Activated T-cell treated with anti-CD3 and anti-CD28 coated beads, Interleukin-2, amount 50 U/mL, for 72 hours (primary cell): ENCODE measurements around the gene SEC14L2. TPM values are rescaled to one million over a fixed set of nuclear protein-coding genes. Genes with fewer than 3 reads are reported as not detected.

Experiments used
- ATAC-seq, 2 donors: fragments of 150-1000 bp; cut with Tn5 transposase; replicated peaks in 1 of 2; 2 replicates each; pipeline ENCODE4 v1.10.0; 2021; ENCODE audit warnings: moderate library complexity in 2 of 2, mild to moderate bottlenecking in 1 of 2
- DNase-seq, 2 donors: peaks; one replicate each; pipeline ENCODE4 v3.0.0; 2021 to 2022; ENCODE audit warnings: mixed read lengths in 1 of 2
- H3K27ac Mint-ChIP-seq: one replicate; pipeline ENCODE4 v1.8.0; 2022; ENCODE audit warnings: mild to moderate bottlenecking, moderate library complexity, mixed read lengths
- H3K27me3 Mint-ChIP-seq: one replicate; pipeline ENCODE4 v1.8.0; 2022; ENCODE audit warnings: low read depth, mixed read lengths
- H3K36me3 Mint-ChIP-seq, 2 donors: one replicate each; pipeline ENCODE4 v1.8.0; 2022; ENCODE audit warnings: mixed read lengths in 2 of 2, mild to moderate bottlenecking in 1 of 2; ENCODE audit not compliant: insufficient read depth in 2 of 2
- H3K4me1 Mint-ChIP-seq: one replicate; pipeline ENCODE4 v1.8.0; 2022; ENCODE audit warnings: low read depth, mixed read lengths
- H3K4me3 Mint-ChIP-seq, 2 donors: one replicate each; pipeline ENCODE4 v1.8.0; 2022; ENCODE audit warnings: mild to moderate bottlenecking in 2 of 2, mixed read lengths in 2 of 2, moderate library complexity in 2 of 2
- H3K9me3 Mint-ChIP-seq, 2 donors: one replicate each; pipeline ENCODE4 v1.8.0; 2022; ENCODE audit warnings: mixed read lengths in 2 of 2
- total RNA-seq, 2 donors: library from RNA; stranded (reverse); gene quantifications; one replicate each; pipeline ENCODE4 v1.2.3, GENCODE V29; 2022

SEC14L2 gene
- 10 to 100 TPM; 15.3 to 19.0 TPM for total RNA-seq

DNA sequence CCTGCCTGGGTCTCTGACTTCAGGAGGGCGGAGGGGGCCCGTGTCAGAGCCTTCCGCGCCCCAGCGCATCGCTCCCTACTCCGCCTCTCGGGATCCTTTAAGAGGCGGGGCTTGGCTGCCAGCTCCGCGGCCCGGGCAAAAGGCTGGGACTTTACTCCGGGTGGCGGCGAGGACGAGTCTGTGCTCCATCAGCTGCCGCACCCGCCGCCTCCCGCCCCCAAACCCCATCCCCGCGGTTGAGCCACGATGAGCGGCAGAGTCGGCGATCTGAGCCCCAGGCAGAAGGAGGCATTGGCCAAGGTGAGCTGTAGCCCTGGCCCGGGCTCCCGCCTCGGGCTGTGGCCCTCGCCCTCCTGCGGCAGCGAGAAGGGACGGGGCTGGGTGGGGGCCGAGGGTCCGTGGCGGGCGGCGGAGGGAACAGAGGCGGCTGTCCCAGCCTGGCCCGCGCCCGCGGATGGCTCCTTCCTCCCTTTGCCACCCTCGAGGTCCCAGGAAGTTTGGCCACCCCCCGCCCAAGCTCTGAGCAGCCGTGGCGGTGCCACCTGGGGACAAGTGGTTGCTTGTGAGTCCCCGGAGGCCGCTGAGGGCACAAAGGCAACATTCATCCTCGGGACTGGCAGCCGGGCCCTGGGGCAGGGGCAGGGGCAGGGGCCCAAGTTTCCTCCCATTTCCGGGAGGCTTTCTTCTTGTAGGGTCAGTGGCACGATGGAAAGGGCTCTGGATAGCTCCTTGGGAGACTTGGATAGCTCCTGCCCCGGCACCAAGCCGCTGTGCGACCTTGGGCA lies at the start of gene SEC14L2:
Gene SEC14L2, plus strand, starts transcription at position 148 of the 785 bp plus-strand sequence. Its CDS starts 99 bp downstream, at position 247.
- Mint-ChIP-seq H3K9me3 (no peaks in the 10 kb centered on the region), H3K27ac (no peak within 1 kb of the TSS), H3K4me3 (peak within 1 kb of the TSS; percentile 86 to 90), H3K4me1 (peaks cover 50% of the 10 kb centered on the region), H3K36me3 (no peaks in the 10 kb centered on the region), H3K27me3 (no peaks in the 10 kb centered on the region)
- DNase-seq (peak; percentile 71 to 77), ATAC-seq (peak; percentile 87 to 89)

DNA sequence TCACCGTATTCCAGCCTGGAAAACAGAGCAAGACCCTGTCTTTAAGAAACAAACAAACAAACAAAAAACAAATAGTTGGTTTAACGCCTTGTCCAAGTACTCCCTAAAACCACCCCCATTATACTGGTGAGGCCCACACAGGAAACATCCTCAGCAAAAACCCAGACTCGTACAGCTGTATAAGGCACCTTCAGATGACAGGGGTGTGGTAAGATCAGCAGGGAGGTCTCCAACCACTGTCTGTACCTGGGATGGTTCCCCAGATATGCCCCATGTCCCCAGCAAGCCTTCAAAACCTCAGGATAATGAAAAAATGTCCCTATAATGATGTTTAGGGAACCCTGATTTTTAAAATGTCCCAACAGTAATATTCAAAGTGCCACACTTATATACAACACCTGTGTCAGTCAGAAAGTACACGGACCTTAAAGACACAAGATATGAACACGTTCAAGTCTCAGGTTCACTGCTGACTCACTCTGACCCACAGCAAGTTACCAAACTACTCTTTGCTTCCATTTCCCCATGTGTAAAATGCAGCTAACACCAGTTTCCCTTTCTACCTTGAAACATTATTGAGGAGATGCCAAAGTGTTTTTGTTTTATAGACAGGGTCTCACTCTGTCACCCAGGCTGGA lies 49.4 kb upstream of the SEC14L2 start:
- peaks cover 67% of the 10 kb centered on the region for H3K4me1 Mint-ChIP-seq
- peak in 1 of 2 donors; percentile 19 for DNase-seq
- no peaks in the 10 kb centered on the region for H3K27me3 Mint-ChIP-seq
- H3K27ac Mint-ChIP-seq: peak overlapping the region; percentile 97
- H3K4me3 Mint-ChIP-seq: peak overlapping the region; percentile 75 to 86
- peak; percentile 82 to 83 for ATAC-seq
- peaks cover 21 to 45% of the 10 kb centered on the region in 2 donors for H3K36me3 Mint-ChIP-seq
- H3K9me3 Mint-ChIP-seq: no peaks in the 10 kb centered on the region

DNA sequence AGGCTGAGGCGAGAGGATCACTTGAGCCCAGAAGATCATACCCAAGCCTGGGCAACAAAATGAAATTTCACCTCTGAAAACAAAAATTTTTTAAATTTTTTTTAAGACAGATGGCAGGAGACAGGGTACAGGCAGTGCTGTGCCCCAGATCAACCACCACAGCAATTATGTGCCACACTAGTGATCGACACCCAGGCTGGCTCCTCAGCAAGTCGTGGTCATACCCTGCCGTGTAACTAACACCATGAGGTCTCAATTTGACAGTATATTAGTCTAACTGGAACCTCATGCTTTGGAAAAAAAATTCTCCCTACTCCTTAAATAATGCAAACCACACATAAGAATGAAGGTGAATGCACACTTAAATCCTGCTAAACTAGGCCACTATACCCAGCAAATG lies 48.4 kb upstream of the SEC14L2 start:
- peak; percentile 24 to 48 for ATAC-seq
- H3K4me3 Mint-ChIP-seq: peak overlapping the region; percentile 75 to 90
- peaks cover 74% of the 10 kb centered on the region for H3K4me1 Mint-ChIP-seq
- H3K27ac Mint-ChIP-seq: peak overlapping the region; percentile 97
- peaks cover 17 to 41% of the 10 kb centered on the region in 2 donors for H3K36me3 Mint-ChIP-seq
- no peaks in the 10 kb centered on the region for H3K9me3 Mint-ChIP-seq
- DNase-seq: no peak
- no peaks in the 10 kb centered on the region for H3K27me3 Mint-ChIP-seq

DNA sequence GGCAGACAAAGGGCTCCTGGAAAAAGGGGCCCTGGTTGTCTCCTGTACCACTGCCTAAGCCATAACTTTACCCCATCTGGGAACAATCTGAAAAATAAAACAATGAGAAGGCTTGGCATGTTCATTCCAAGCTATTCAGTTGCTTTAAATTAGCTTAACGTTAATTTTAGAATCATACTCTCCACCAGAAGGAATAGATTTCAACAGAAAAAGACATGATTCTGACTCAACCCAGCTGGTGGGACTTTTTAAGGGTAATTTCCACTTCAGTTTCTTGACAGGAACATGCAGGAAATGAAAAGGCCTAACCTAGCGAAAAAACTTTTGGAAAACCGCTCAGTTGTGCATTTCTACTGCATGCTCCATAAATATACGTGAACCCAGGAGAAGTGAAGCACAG lies 48.0 kb upstream of the SEC14L2 start:
- H3K27ac Mint-ChIP-seq: peak overlapping the region; percentile 97
- H3K27me3 Mint-ChIP-seq: no peaks in the 10 kb centered on the region
- peaks cover 78% of the 10 kb centered on the region for H3K4me1 Mint-ChIP-seq
- H3K36me3 Mint-ChIP-seq: peaks cover 16 to 40% of the 10 kb centered on the region in 2 donors
- DNase-seq (no peak), ATAC-seq (no peak)
- H3K9me3 Mint-ChIP-seq: no peaks in the 10 kb centered on the region
- H3K4me3 Mint-ChIP-seq: peak overlapping the region; percentile 75 to 90

DNA sequence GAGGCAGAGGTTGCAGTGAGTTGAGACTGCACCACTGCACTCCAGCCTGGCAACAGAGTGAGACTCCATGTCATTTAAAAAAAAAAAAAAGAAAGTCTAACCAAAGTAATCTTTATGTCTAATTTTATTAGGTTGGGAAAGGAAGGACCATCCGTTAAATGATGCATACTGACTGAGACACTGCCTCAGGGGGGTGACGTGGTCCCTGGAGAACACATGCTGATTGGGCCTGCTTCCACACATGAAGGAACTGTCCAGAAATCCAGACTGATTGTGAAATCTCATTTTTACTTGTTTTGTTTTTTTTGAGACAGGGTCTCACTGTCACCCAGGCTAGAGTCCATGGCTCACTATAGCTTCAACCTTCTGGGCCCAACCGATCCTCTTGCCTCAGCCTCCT lies 45.6 kb upstream of the SEC14L2 start:
- Mint-ChIP-seq H3K9me3 (no peaks in the 10 kb centered on the region), H3K4me3 (no peak overlapping the region), H3K27me3 (no peaks in the 10 kb centered on the region), H3K4me1 (peaks cover 86% of the 10 kb centered on the region), H3K36me3 (peaks cover 20 to 38% of the 10 kb centered on the region in 2 donors), H3K27ac (peak overlapping the region; percentile 76)
- DNase-seq: no peak
- no peak for ATAC-seq

DNA sequence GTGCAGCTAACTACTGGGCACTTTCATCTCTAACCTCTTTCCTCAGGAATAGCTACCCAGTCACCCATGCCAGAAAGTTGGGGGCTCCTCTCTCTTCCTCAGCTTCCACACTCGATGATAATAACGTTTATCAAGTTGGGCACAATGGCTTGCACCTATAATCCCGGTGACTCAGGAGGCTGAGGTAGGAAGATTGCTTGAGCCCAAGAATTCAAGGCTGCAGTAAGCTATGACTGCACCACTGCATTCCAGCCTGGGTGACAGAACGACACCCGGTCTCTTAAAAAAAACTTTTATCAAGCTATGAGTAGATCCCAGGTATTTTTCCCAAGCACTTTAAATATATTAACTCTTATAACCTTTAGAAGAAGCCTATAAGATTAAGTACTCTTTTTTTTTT lies 42.2 kb upstream of the SEC14L2 start:
- Mint-ChIP-seq H3K4me1 (peaks cover 72% of the 10 kb centered on the region), H3K9me3 (no peaks in the 10 kb centered on the region), H3K4me3 (peak overlapping the region; percentile 90)

DNA sequence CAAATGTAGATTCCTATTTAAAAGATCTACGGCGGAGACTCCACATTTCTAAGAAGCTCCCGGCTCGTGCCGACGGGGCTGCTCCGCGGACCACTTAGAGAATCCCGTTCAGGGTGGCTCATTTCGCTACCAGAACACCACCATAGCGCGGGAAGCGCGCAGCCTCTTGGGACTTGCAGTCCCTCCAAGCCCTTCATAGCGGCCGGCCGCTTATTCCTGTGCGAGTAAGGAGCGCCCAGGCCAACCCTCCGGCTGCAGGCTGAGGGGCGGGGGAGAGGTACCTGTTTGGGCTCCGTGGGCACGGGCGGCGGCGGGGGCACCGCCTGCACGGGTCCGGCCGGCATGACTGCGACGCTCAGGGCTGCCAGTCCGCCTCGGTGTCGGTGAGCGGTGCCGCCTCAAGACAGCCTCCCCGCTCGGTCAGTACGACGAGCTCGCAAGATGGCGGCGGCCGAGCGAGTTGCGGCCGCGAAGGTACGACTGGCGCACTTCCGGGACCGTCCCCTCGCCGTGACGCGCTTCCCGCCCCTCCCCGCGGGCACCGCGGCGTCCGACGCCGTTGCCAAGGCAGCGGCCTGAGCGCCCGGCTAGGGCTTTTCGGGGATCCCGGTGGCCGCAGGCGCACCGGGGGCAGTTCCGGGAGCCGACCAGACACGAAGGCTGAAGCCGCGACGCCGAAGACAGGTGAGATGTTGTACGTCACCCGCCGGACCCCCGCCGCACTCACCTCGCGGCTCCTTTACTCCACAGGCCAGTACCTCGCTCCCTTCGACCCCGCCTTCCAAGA lies 40.2 kb upstream of the SEC14L2 start, which contains the start of the genes CCDC157 and SF3A1:
Gene CCDC157, plus strand, starts transcription at position 559 of the 787 bp plus-strand sequence. CDS start 8,994 bp downstream, outside the sequence.
Gene SF3A1, minus strand, starts transcription at position 446 of the 787 bp plus-strand sequence. Its CDS starts 102 bp downstream, at position 344.
- peak; percentile 92 to 93 for ATAC-seq
- DNase-seq: peak; percentile 90 to 91
- peaks cover 53% of the 10 kb centered on the region for H3K4me1 Mint-ChIP-seq
- peak within 1 kb of the TSS; percentile 90 for H3K4me3 Mint-ChIP-seq
- H3K27ac Mint-ChIP-seq: peak within 1 kb of the TSS; percentile 93
- peaks cover 4% of the 10 kb centered on the region for H3K27me3 Mint-ChIP-seq
- no peaks in the 10 kb centered on the region for H3K9me3 Mint-ChIP-seq
- peaks cover 12 to 20% of the 10 kb centered on the region in 2 donors for H3K36me3 Mint-ChIP-seq

More for the DNA sequence above, 42.2 kb upstream of the SEC14L2 start:
- ATAC-seq: no peak
- Mint-ChIP-seq H3K36me3 (peaks cover 15 to 33% of the 10 kb centered on the region in 2 donors), H3K27ac (peak overlapping the region; percentile 48), H3K27me3 (peaks cover 4% of the 10 kb centered on the region)
- DNase-seq: no peak

DNA sequence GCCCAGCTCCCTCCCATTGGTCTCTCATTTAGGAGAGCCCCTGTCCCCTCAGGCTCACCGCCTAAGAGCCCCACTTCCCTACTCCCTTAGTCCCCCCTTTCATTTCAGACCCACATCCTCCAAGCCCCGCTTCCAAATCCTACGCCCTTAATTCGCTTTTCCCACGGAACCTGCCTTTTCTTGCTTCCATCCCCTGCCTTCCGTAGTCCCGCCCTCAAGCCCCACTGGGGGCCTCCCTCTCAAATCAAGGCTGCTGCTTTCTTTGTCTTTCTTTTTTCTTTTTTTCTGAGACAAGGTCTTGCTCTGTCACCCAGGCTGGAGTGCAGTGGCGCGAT lies 39.6 kb upstream of the SEC14L2 start:
- no peaks in the 10 kb centered on the region for H3K9me3 Mint-ChIP-seq
- peak in 1 of 2 donors; percentile 9 for DNase-seq
- ATAC-seq: no peak
- peak overlapping the region; percentile 66 for H3K27ac Mint-ChIP-seq
- H3K36me3 Mint-ChIP-seq: peaks cover 12 to 15% of the 10 kb centered on the region in 2 donors
- peaks cover 47% of the 10 kb centered on the region for H3K4me1 Mint-ChIP-seq
- H3K4me3 Mint-ChIP-seq: peak overlapping the region; percentile 90
- peaks cover 4% of the 10 kb centered on the region for H3K27me3 Mint-ChIP-seq

DNA sequence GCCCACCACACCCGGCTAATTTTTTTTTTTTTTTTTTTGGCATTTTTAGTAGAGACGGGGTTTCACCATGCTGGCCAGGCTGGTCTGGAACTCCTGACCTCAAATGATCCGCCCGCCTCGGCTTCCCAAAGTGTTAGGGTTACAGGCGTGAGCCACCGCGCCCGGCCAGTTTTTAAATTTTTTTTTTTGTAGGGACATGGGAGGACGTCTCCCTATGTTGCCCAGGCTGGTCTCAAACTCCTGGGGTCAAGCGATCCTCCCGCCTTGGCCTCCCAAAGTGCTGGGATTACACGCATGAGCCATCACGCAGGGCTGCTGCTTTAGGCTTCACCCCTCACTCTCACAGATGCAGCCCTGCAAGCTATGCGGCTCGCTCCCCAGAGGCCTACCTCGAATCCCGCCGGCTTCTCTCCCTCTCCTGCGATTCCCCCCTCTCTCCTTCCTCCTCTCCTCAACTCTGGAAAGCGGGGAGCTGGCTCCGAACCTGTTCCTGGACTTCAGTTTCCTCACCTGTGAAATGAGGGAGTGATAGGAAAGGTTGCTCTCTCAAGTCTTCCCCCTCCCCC lies 39.1 kb upstream of the SEC14L2 start:
- Mint-ChIP-seq H3K27ac (peak overlapping the region; percentile 47), H3K36me3 (peaks cover 12 to 15% of the 10 kb centered on the region in 2 donors), H3K9me3 (no peaks in the 10 kb centered on the region), H3K4me1 (peaks cover 43% of the 10 kb centered on the region), H3K4me3 (peak overlapping the region; percentile 90), H3K27me3 (peaks cover 4% of the 10 kb centered on the region)
- ATAC-seq (no peak), DNase-seq (no peak)

DNA sequence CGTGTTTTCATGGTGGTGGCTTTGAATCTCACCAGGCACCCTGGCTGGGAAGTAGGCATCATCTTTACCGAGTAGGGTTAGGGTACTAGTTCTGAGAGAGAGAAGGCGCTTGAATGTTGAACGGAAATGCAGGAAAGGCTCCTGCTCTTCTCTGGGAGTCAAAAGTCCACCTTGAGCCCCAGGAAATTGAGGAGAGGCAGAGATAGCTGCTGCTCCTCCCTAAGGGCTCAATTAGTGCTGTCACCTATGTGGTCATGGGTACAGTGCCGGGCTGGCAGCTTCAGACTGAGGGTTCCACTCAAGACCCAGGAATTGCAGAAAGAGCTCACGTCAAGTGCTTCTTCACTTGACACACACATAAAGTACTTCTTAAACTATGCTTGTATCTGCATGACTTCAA lies 38.3 kb upstream of the SEC14L2 start:
- DNase-seq: no peak
- ATAC-seq: no peak
- peak overlapping the region in 1 of 2 donors; percentile 90 for H3K4me3 Mint-ChIP-seq
- peaks cover 12 to 15% of the 10 kb centered on the region in 2 donors for H3K36me3 Mint-ChIP-seq
- no peaks in the 10 kb centered on the region for H3K9me3 Mint-ChIP-seq
- H3K27me3 Mint-ChIP-seq: peaks cover 4% of the 10 kb centered on the region
- no peak overlapping the region for H3K27ac Mint-ChIP-seq
- peaks cover 39% of the 10 kb centered on the region for H3K4me1 Mint-ChIP-seq

DNA sequence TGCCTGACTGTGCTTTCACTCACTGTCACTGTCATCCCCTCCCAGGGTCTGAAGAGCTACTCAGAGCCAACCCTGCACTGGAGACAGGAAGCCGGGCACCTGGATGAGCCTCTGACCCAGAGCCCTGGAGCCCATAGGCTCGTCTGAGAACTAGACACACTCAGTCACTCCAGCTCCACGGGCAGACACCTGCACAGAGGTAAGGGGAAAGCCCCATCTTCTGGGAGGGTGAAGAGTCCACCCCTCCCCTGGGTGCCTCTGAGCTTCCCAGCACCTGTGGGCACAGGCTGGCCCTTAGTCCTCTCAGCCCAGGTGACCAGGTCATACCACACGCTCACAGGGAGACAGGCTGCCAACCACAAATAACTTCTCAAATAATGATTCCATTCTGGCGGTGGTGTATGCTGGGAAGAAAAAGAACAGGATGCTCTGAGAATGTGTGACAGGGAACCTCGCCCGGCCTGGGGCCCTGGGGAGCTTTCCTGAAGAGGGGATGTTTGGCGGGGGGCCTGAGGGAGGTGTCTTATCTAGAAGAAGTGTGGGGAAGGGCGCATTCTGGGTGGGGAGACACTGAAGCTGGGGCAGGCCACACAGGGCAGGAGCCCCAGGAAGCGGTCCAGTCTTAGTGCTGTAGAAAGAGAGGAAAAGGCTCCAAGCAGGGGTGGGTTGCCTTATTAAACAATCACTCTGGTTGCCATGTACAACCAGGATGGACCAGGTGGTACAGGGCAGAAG lies 34.7 kb upstream of the SEC14L2 start:
- DNase-seq (no peak), ATAC-seq (no peak)
- no peak overlapping the region for H3K27ac Mint-ChIP-seq
- H3K36me3 Mint-ChIP-seq: no peaks in the 10 kb centered on the region
- H3K4me3 Mint-ChIP-seq: no peak overlapping the region
- H3K9me3 Mint-ChIP-seq: no peaks in the 10 kb centered on the region
- peaks cover 15% of the 10 kb centered on the region for H3K4me1 Mint-ChIP-seq
- H3K27me3 Mint-ChIP-seq: peaks cover 4% of the 10 kb centered on the region
